GM18951 (cell line): ENCODE results near the gene PKD1L1.

ENCODE experiments used
- POLR2A ChIP-seq: IDR thresholded peaks from 4 replicates; pipeline ENCODE4 v1.6.1; 2011; ENCODE audit warnings: mild to moderate bottlenecking; ENCODE audit not compliant: insufficient read length, insufficient read depth; ENCODE audit errors: extremely low read depth
- in situ Hi-C: fragments of 300-500 bp; cut with MboI; formaldehyde crosslinking; loops from one replicate; pipeline ENCODE4 v1.12.0; 2022; ENCODE audit warnings: low sequenced_read_pairs, mixed read lengths, inconsistent platforms; ENCODE audit not compliant: unreplicated experiment

The PKD1L1 gene

GRCh38 chr7:47885309-47885986 lies 62.8 kb downstream of the PKD1L1 start:
- in situ Hi-C loops = no loop called here
- TF ChIP-seq POLR2A = no peak

DNA sequence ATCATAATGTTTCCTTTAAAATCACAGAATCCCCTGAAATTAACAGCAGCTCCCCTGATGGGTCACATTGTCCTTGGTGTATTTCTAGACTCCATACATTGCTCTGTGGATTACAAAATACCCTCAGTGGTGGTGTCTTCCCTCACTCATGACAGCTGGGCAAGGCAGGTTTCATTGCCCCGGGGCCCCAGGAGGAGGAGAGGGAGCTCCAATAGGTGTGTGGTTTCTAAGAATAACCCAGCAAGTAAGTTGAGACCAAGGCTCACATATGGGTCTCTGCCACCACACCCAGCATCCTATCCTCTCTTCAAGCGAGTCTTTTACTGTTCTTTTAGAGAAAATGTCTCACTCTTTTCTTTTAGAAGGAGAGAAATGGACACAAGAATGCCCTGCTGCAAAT lies 63.6 kb downstream of the PKD1L1 start:
- in situ Hi-C loops = no loop called here
- TF ChIP-seq POLR2A = no peak

DNA sequence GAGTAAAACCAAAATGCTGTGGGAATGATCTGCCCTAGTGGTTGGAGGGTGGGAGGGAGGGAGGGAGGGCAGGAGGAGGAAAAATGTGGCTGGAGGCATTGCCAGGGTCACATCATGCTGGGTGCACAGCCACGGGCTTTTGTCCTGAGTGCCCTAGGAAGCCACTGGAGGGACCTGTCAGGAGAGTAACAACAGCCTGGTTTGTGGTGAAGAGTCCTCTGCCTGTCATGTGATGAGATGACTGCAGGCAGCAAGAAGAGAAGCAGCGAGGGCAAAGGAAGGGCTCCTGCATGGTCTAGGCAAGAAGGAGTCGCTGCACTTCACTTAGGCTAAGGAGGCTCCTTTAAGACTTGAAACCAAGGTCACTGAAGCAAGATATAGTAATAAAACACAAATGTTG lies 65.6 kb downstream of the PKD1L1 start:
- in situ Hi-C loops = no loop called here
- no peak for TF ChIP-seq POLR2A

DNA sequence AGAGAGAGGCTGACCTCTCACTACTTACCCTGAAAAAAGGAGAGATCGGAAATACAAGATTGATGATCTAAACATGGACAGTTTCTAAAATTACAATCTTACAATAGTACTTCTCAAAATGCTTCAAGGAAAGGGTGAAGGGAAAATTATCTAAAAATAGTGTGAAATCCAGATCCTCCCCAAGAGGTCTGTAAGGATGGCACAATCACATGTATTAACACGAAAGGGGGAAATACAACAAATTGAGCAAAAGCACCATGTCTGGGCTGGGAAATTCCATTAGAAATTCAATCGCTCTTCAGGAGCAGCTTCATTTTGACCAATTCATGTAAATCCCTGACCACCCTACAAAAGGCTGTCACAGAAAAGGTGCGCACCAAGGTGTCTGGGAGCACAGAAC lies 67.0 kb downstream of the PKD1L1 start:
- no peak for TF ChIP-seq POLR2A
- in situ Hi-C loops = no loop called here

DNA sequence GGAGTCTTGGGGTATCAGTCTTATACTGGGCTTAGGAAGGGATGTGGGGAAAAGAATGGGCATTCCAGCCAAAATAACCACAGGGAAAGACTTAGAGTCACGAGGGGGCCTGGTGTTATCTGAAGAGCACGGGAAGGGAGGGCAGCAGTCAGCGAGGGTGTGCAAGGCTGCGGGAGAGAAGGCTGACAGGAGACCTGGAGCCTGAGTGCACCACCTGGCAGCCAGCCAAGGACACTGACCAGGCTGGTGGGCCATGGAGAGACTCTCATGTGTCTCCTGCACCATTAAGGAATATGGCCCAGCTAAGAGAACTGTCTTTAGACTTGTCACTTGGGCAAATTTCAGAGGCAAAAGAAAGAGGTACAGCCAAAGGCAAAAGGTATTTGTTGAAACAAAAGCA lies 69.6 kb downstream of the PKD1L1 start:
- no peak for TF ChIP-seq POLR2A
- in situ Hi-C loops = no loop called here

DNA sequence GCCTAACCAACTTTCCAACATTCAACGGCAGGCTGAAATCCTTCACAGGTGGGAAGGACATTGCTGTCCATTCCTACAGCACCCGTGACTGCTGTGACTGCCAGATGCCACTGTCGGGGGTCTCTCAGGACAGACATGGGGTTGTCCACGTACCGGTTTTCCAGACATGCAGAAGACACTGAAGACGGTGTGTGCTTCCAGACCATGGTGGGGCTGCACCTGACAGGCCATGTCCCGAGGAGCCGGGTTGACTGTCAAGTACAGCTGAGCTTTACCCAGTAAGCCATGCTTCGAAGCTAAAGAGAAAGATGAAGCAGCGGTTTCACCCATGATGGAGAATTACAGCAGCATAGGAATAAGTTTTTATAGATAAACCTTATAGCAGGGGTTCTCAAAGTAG lies 70.9 kb downstream of the PKD1L1 start:
- TF ChIP-seq POLR2A = no peak
- in situ Hi-C loops = no loop called here

DNA sequence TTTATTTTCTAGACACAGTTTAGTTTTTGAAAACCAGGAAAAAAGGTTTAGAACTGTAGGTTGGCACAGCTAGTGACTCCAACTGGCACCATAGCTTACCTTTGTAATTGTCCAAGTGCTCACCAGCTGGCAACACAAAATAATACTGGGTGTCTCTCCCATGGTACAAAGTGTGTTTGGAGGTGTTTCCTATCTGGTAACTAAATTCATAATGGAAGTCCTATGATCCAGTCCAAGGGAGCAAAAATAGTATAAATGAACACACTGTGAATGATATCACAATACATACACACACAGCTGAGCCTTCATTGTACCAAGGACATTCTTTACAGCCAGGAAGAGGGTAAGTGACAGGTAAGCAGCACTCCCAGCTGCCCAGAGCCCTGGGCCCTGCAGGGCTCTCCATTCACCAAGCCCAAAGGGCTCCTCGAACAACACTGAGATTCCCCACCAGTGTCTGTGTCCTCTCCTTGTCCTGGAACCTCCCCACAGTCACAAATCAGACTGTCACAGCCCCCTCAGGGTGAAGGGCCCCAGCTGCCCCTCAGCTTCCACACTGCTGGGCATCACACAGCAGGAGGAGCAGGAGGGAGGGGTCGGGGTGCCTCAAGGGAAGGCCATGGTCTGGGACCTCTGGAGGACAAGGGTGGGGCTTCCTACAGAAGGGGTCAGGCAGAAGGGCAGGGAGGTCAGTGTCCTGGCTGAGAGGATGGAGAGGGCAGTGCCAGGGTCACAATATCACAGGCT lies 72.1 kb downstream of the PKD1L1 start:
- no peak for TF ChIP-seq POLR2A
- in situ Hi-C loops = no loop called here

DNA sequence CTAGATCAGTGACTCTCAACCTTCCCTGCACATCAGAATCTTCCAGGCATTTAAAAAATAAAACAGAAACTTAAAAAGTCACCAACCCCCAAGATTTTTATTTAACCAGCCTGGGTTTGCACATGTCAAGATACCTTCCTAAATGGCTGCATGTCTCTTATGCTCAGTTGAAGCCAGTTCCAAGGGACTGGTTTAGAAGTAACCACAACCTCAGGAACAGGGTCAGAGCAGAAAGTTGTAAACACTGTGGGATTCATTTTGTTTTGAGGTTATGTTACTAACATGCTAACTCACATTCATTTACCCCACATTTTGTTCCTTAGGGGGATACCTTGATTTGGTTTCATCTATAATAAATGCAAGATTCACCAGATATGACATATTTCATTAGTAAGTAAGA lies 72.9 kb downstream of the PKD1L1 start:
- in situ Hi-C loops = no loop called here
- TF ChIP-seq POLR2A = no peak

DNA sequence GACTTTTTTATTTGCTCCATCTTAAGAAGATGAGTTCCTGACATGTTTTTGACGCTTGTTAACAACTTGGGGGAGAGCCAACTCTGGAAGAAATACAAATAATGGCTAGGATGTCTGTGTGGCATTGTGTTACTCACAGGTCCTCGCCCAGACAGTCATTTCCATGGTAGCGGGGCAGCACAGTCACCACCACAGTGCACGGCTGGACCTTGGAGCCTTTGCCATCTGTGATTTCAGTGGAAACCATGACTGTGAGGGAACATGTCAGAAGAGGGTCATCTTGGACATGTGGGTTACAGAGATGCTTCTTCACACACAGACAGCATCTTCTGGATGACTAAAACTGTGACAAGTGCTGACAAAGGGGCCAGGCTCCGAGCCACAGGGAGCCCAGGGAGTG lies 74.5 kb downstream of the PKD1L1 start:
- no peak for TF ChIP-seq POLR2A
- in situ Hi-C loops = no loop called here

DNA sequence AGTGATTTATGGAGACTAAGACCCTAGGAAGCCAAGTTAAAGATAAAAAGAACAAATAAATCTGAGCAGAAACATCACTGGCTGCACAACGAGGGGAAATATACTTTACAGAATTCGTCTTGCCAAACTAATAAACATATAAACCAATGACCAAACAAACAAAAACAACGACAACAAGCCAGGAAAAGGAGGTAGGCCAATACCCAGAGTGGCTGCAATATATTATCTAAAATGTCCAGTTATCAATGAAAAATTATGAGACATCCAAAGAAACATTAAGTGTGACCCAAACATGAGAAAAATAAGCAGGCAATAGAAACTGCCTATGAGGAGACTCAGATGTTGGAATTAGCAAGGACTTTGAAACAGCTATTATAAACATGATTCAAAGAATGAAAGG lies 81.0 kb downstream of the PKD1L1 start:
- in situ Hi-C loops = no loop called here
- no peak for TF ChIP-seq POLR2A

- in situ Hi-C loops = no loop called here
- no peak for TF ChIP-seq POLR2A
These were observed 82.1 kb downstream of the PKD1L1 start for GRCh38 chr7:47866120-47866519.

- TF ChIP-seq POLR2A = no peak
- in situ Hi-C loops = no loop called here
These were observed 95.7 kb downstream of the PKD1L1 start for GRCh38 chr7:47852330-47853245.

DNA sequence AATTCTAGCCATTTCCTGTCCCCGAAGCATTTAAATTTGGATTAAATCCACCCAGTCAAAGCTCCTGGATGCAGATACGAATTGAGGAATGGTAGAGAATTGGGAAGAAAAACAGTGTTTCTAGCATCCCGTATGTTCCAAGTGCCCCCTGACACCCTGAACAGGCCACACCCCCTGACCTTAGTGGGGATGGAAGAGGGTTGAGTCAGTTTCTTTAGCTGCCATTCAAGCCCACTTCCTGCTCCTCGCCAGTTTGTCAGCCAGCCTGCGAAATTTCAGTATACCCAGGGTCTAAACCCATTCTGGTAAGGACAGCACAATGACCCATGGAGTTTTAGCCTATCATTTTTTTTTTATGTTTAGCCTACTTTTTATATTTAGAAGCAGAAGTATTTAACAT lies 101.1 kb downstream of the PKD1L1 start:
- in situ Hi-C loops = no loop called here
- no peak for TF ChIP-seq POLR2A
